Sigmoid colon (tissue), 7 donors: Measurements from ENCODE around the gene MACROD2. TPM values are rescaled to one million over a fixed set of nuclear protein-coding genes. Genes with fewer than 3 reads are reported as not detected.

Source experiments
- DNase-seq: peaks from one replicate; pipeline ENCODE4 v3.0.0-alpha.2; 2019
- H3K27ac ChIP-seq, 4 donors: fragments of 200-600 bp; sonication (generic); one replicate each; pipeline ENCODE4 v1.5.1; 2016 to 2019; ENCODE audit warnings: mild to moderate bottlenecking in 1 of 4
- H3K27me3 ChIP-seq, 3 donors: fragments of 200-600 bp; sonication (generic); one replicate each; pipeline ENCODE4 v1.5.1; 2019; ENCODE audit warnings: mild to moderate bottlenecking in 1 of 3
- H3K36me3 ChIP-seq, 4 donors: fragments of 200-600 bp; sonication (generic); one replicate each; pipeline ENCODE4 v1.5.1; 2016 to 2019
- H3K4me1 ChIP-seq, 4 donors: fragments of 200-600 bp; sonication (generic); one replicate each; pipeline ENCODE4 v1.5.1; 2017 to 2019
- H3K4me3 ChIP-seq, 4 donors: fragments of 200-600 bp; sonication (generic); one replicate each; pipeline ENCODE4 v1.5.1; 2017 to 2019; ENCODE audit warnings: mild to moderate bottlenecking in 2 of 4, moderate library complexity in 1 of 4
- H3K9me3 ChIP-seq, 4 donors: fragments of 200-600 bp in 3 of 4; sonication (generic) in 3 of 4; one replicate each; pipeline versions ENCODE4 v1.5.1 to v1.6.1; 2013 to 2019
- CTCF ChIP-seq, 4 experiments: fragments of 450-650 bp in 3 of 4; fragments of 200-600 bp in 1 of 4; IDR thresholded peaks; one replicate each; pipeline ENCODE4 v1.5.1; 2016 to 2019; ENCODE audit warnings: antibody characterized with exemption in 4 of 4, mild to moderate bottlenecking in 3 of 4, moderate library complexity in 2 of 4
- EP300 ChIP-seq, 4 donors: sonication (generic); formaldehyde crosslinking; IDR thresholded peaks; one replicate each; pipeline ENCODE4 v1.6.1; 2017; ENCODE audit warnings: antibody characterized with exemption in 4 of 4
- POLR2A ChIP-seq, 2 donors: fragments of 450-650 bp; IDR thresholded peaks; one replicate each; pipeline ENCODE4 v1.6.1; 2016; ENCODE audit warnings: antibody characterized with exemption in 2 of 2, mild to moderate bottlenecking in 2 of 2, moderate library complexity in 2 of 2
- POLR2AphosphoS5 ChIP-seq, 4 donors: sonication (generic); formaldehyde crosslinking; IDR thresholded peaks; one replicate each; pipeline ENCODE4 v1.6.1; 2017; ENCODE audit warnings: antibody characterized with exemption in 4 of 4
- WGBS, 2 donors: extraction: QIAGEN DNeasy Blood & Tissue Kit; methylation state at CpG; one replicate each; pipeline ENCODE4 v1.1.7; 2013; 5-methylcytosine and 5-hydroxymethylcytosine counted together
- intact Hi-C: fragments of 100-400 bp; cut with DNase I; formaldehyde crosslinking; loops from one replicate; pipeline ENCODE4 v1.15.1; 2023
- polyA plus RNA-seq, 3 donors: library from polyadenylated mRNA; stranded (reverse); fragments of 200-250 nt; gene quantifications; one replicate each; pipeline ENCODE4 v1.2.3, GENCODE V29; 2013
- total RNA-seq, 4 donors: library from RNA; depleted of rRNA; stranded (reverse); fragments of >200 nt; gene quantifications; one replicate each; pipeline ENCODE4 v1.1.0, GENCODE V29; 2016
- donor health status: healthy with polysubstance abuse.
- donor health status: Bipolar disorder and iron deficiency.
- donor health status: healthy.

MACROD2 gene
- total and polyA plus RNA-seq, 7 donors = 1.2 to 22.4 (median 5.8) TPM

GRCh38 chr20:15060265-15061060, 1065.1 kb downstream of the MACROD2 start:
- Histone ChIP-seq H3K4me3 (no peak overlapping the region), H3K36me3 (no peaks in the 10 kb centered on the region), H3K27me3 (no peaks in the 10 kb centered on the region), H3K9me3 (no peaks in the 10 kb centered on the region), H3K27ac (no peak overlapping the region), H3K4me1 (no peaks in the 10 kb centered on the region)
- intact Hi-C loops = no loop called here
- no peak for DNase-seq
- TF ChIP-seq CTCF (IDR thresholded peaks at IDR 0.05) (no peak), POLR2A (IDR thresholded peaks at IDR 0.05) (no peak), EP300 (IDR thresholded peaks at IDR 0.05) (no peak), POLR2AphosphoS5 (IDR thresholded peaks at IDR 0.05) (no peak)
- WGBS, 2 donors = 84 to 88% methylated on average over 8 of the region's 8 CpGs

- 84 to 87% methylated on average over 2 of the region's 2 CpGs for whole genome bisulfite sequencing, 2 donors
- intact Hi-C loops = no loop called here
- H3K27ac ChIP-seq = no peak overlapping the region
- no peak overlapping the region for H3K4me3 ChIP-seq
- no peak for TF ChIP-seq POLR2AphosphoS5 (IDR thresholded peaks at IDR 0.05)
- TF ChIP-seq CTCF (IDR thresholded peaks at IDR 0.05) = no peak
- no peak for TF ChIP-seq POLR2A (IDR thresholded peaks at IDR 0.05)
- TF ChIP-seq EP300 (IDR thresholded peaks at IDR 0.05) = no peak
- no peaks in the 10 kb centered on the region for H3K27me3 ChIP-seq
- no peak for DNase-seq
- H3K36me3 ChIP-seq = no peaks in the 10 kb centered on the region
- H3K9me3 ChIP-seq = no peaks in the 10 kb centered on the region
- no peaks in the 10 kb centered on the region for H3K4me1 ChIP-seq
These were observed 1065.7 kb downstream of the MACROD2 start for GRCh38 chr20:15061061-15061430.

GRCh38 chr20:15061955-15062354, 1066.6 kb downstream of the MACROD2 start:
- no peaks in the 10 kb centered on the region for H3K4me1 ChIP-seq
- no peak overlapping the region for H3K27ac ChIP-seq
- no peaks in the 10 kb centered on the region for H3K36me3 ChIP-seq
- no peak for TF ChIP-seq CTCF (IDR thresholded peaks at IDR 0.05)
- no peak for TF ChIP-seq POLR2A (IDR thresholded peaks at IDR 0.05)
- TF ChIP-seq POLR2AphosphoS5 (IDR thresholded peaks at IDR 0.05) = no peak
- TF ChIP-seq EP300 (IDR thresholded peaks at IDR 0.05) = no peak
- no peaks in the 10 kb centered on the region for H3K9me3 ChIP-seq
- 89 to 94% methylated on average over 1 of the region's 1 CpG for WGBS, 2 donors
- intact Hi-C loops = no loop called here
- H3K4me3 ChIP-seq = no peak overlapping the region
- no peaks in the 10 kb centered on the region for H3K27me3 ChIP-seq
- no peak for DNase-seq

GRCh38 chr20:15063081-15063480, 1067.8 kb downstream of the MACROD2 start:
- Histone ChIP-seq H3K27me3 (no peaks in the 10 kb centered on the region), H3K4me1 (no peaks in the 10 kb centered on the region), H3K9me3 (no peaks in the 10 kb centered on the region), H3K36me3 (no peaks in the 10 kb centered on the region), H3K4me3 (no peak overlapping the region), H3K27ac (no peak overlapping the region)
- TF ChIP-seq CTCF (IDR thresholded peaks at IDR 0.05) = no peak
- no peak for TF ChIP-seq EP300 (IDR thresholded peaks at IDR 0.05)
- no peak for TF ChIP-seq POLR2AphosphoS5 (IDR thresholded peaks at IDR 0.05)
- TF ChIP-seq POLR2A (IDR thresholded peaks at IDR 0.05) = no peak
- intact Hi-C loops = no loop called here
- WGBS, 2 donors = 66 to 67% methylated on average over 3 of the region's 3 CpGs
- DNase-seq = no peak

GRCh38 chr20:15064741-15065140, 1069.4 kb downstream of the MACROD2 start:
- WGBS, 2 donors = 88 to 90% methylated on average over 5 of the region's 5 CpGs

More at GRCh38 chr20:15064741-15065140, 1069.4 kb downstream of the MACROD2 start:
- no peaks in the 10 kb centered on the region for H3K36me3 ChIP-seq
- no peaks in the 10 kb centered on the region for H3K27me3 ChIP-seq
- no peaks in the 10 kb centered on the region for H3K9me3 ChIP-seq
- H3K27ac ChIP-seq = no peak overlapping the region
- H3K4me1 ChIP-seq = no peaks in the 10 kb centered on the region
- intact Hi-C loops = no loop called here
- TF ChIP-seq EP300 (IDR thresholded peaks at IDR 0.05) (no peak), POLR2AphosphoS5 (IDR thresholded peaks at IDR 0.05) (no peak), CTCF (IDR thresholded peaks at IDR 0.05) (no peak), POLR2A (IDR thresholded peaks at IDR 0.05) (no peak)
- no peak for DNase-seq
- no peak overlapping the region for H3K4me3 ChIP-seq
